Measurements from ENCODE around the gene CHN2.

Gene CHN2

DNA sequence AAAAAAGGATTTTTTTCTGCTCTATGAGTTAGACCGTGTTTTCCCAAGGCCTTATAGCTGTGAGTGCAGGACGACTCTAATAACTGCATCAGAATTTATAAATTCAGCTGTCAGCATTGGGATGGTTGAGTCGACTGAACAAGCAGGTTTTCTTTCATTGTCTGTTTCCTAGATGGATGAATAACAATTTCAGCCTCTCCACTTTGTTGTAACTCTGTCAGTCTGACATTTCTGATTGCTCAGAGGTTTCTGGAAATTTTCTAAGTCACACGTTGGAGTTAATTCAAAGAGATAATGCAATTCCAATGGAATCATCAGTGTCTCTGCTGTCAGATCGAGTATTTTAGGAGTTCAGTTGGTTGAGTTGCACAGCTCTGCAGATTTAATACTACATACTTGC is 159.2 kb downstream of the CHN2 start:
- H3K4me1 ChIP-seq (ENCODE audit: insufficient read depth, low read length): peaks cover 4% of the 10 kb centered on the region; the same call in 1 of the 2 replicates
- no peak overlapping the region for H3K9ac ChIP-seq (ENCODE audit: low read depth, low read length)

DNA sequence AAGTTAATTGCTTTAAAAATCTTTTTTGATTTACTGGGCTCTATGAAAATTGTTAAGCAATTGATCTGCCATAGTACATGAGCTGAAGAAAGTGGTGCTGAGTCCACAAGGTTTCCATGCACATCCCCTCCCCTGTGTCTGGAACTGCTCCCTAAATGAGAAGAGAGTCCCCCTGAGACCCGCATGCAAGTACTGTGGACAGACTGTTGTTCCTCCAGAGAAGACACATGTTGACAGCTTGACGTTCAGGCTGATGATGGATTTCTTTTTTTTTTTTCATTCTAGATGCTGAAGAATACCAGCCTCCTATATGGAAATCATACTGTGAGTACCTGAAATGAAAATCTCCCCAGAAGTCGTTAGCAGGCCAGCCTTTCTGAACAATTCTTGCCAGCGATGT is 159.8 kb downstream of the CHN2 start:
- Histone ChIP-seq H3K9me3 (ENCODE audit: control insufficient read depth, insufficient read depth, low read length) (no peaks in the 10 kb centered on the region), H3K36me3 (ENCODE audit: insufficient read depth, low read length) (no peaks in the 10 kb centered on the region), H3K4me1 (ENCODE audit: insufficient read depth, low read length) (peaks cover 4% of the 10 kb centered on the region; the same call in 1 of the 2 replicates), H3K9ac (ENCODE audit: low read depth, low read length) (no peak overlapping the region)

More for the DNA sequence above, 159.2 kb downstream of the CHN2 start:
- H3K9me3 ChIP-seq (ENCODE audit: control insufficient read depth, insufficient read depth, low read length): no peaks in the 10 kb centered on the region
- no peaks in the 10 kb centered on the region for H3K36me3 ChIP-seq (ENCODE audit: insufficient read depth, low read length)

GRCh38 chr7:29355388-29355787 is 160.8 kb downstream of the CHN2 start:
- Histone ChIP-seq H3K36me3 (ENCODE audit: insufficient read depth, low read length) (no peaks in the 10 kb centered on the region), H3K9ac (ENCODE audit: low read depth, low read length) (no peak overlapping the region), H3K9me3 (ENCODE audit: control insufficient read depth, insufficient read depth, low read length) (no peaks in the 10 kb centered on the region), H3K4me1 (ENCODE audit: insufficient read depth, low read length) (peaks cover 4% of the 10 kb centered on the region; the same call in 1 of the 2 replicates)

DNA sequence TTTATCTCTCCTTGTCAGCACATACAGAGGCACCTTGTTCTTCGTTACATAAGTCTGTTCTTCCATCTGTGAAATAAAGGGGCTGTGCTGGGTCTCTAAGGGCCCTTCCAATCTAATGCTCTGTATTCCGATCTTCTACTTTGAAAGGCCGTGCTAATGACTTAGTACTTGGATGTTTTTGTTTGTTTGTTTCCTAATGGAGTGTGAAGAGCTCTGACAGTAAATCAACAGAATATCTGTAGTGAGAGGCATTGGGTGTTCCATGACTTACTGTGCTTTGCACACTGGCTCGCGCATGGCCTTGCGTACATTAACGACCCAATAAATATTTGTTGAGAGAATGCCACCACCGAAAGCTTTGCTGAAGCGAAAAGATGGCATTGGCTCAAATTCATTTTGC is 162.1 kb downstream of the CHN2 start:
- peaks cover 4% of the 10 kb centered on the region; the same call in 1 of the 2 replicates for H3K4me1 ChIP-seq (ENCODE audit: insufficient read depth, low read length)
- H3K9me3 ChIP-seq (ENCODE audit: control insufficient read depth, insufficient read depth, low read length): no peaks in the 10 kb centered on the region
- H3K9ac ChIP-seq (ENCODE audit: low read depth, low read length): no peak overlapping the region
- no peaks in the 10 kb centered on the region for H3K36me3 ChIP-seq (ENCODE audit: insufficient read depth, low read length)

DNA sequence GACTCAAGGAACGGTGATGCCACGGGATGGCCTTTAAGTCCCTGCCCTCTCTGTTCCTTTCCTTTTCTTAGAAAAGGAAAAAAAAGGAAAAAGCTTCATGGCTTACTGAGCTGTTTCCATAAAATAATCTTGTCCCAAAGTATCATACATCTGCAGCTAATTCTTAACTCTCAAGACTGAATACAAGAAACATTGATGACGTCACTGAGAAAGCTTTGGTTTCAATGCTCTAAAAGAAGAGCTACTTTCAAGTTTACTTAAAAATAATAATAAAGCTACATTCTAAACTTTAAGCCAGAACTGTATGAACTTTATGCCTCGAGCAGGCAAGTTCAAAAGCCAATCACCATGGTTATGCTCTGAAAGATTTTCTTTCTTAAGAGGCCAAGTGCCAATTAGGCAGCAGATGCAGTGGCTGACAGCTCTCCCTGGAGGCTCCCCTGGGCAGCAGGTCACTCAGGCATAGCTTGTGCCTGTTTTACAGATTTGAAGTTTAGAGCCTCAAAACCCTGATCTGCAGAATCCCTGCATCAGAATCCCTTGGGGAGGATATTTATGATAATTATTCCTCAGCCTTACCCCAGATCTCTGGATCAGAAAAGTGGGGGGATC is 165.0 kb downstream of the CHN2 start:
- H3K4me1 ChIP-seq (ENCODE audit: insufficient read depth, low read length): peaks cover 8% of the 10 kb centered on the region; the same call in 1 of the 2 replicates
- H3K36me3 ChIP-seq (ENCODE audit: insufficient read depth, low read length): no peaks in the 10 kb centered on the region
- H3K9me3 ChIP-seq (ENCODE audit: control insufficient read depth, insufficient read depth, low read length): no peaks in the 10 kb centered on the region
- H3K9ac ChIP-seq (ENCODE audit: low read depth, low read length): no peak overlapping the region

- no peaks in the 10 kb centered on the region for H3K9me3 ChIP-seq (ENCODE audit: control insufficient read depth, insufficient read depth, low read length)
- H3K36me3 ChIP-seq (ENCODE audit: insufficient read depth, low read length): no peaks in the 10 kb centered on the region
- H3K9ac ChIP-seq (ENCODE audit: low read depth, low read length): no peak overlapping the region
- peaks cover 13% of the 10 kb centered on the region; the same call in 1 of the 2 replicates for H3K4me1 ChIP-seq (ENCODE audit: insufficient read depth, low read length)
Measured at GRCh38 chr7:29360633-29361625, 166.4 kb downstream of the CHN2 start.

DNA sequence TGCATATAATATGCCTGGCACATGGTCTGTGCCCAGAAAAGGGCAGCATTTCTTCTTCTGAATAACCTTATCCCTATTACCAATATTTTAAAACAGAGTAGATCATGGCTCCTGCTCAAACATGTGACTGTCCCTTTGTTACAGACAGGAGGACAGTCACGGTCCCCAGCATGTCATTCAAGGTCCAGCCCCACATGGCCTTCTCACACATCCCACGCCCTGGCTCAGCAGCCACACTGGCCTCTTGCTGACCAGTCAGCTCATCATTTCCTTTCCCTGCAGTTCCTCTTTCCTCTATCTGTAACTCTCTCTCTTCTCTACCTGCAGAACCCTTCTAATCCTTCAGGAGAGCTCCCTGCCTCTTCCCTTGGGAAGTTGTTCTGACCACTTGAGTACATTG is 167.8 kb downstream of the CHN2 start:
- Histone ChIP-seq H3K9me3 (ENCODE audit: control insufficient read depth, insufficient read depth, low read length) (no peaks in the 10 kb centered on the region), H3K4me1 (ENCODE audit: insufficient read depth, low read length) (peaks cover 9% of the 10 kb centered on the region; the same call in 1 of the 2 replicates), H3K36me3 (ENCODE audit: insufficient read depth, low read length) (no peaks in the 10 kb centered on the region), H3K9ac (ENCODE audit: low read depth, low read length) (no peak overlapping the region)

- Histone ChIP-seq H3K36me3 (ENCODE audit: insufficient read depth, low read length) (no peaks in the 10 kb centered on the region), H3K9ac (ENCODE audit: low read depth, low read length) (no peak overlapping the region), H3K9me3 (ENCODE audit: control insufficient read depth, insufficient read depth, low read length) (no peaks in the 10 kb centered on the region), H3K4me1 (ENCODE audit: insufficient read depth, low read length) (peaks cover 9% of the 10 kb centered on the region; the same call in 1 of the 2 replicates)
Measured at GRCh38 chr7:29363636-29364425, 169.3 kb downstream of the CHN2 start.

DNA sequence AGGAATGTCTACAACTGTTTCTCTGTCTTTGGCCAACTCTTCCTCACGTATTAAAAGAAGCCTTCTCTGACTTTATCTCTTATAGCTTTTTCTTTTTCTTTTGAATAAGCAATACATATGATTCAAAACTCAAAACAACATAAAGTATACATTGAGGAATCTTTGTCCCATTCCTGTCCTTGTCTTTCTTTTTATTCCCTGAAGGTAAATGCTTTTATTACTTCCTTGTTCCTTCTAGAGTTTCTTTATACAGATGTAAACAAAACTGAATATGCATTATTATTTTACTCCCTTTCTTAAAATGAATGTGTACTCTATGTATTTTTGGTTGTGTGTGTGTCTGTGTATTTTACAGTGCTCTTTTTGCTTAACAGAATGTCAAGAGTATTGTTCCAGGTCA is 170.1 kb downstream of the CHN2 start:
- Histone ChIP-seq H3K9ac (ENCODE audit: low read depth, low read length) (no peak overlapping the region), H3K4me1 (ENCODE audit: insufficient read depth, low read length) (peaks cover 11% of the 10 kb centered on the region; the same call in 1 of the 2 replicates), H3K36me3 (ENCODE audit: insufficient read depth, low read length) (no peaks in the 10 kb centered on the region), H3K9me3 (ENCODE audit: control insufficient read depth, insufficient read depth, low read length) (no peaks in the 10 kb centered on the region)

GRCh38 chr7:29365423-29365822 is 170.8 kb downstream of the CHN2 start:
- H3K9me3 ChIP-seq (ENCODE audit: control insufficient read depth, insufficient read depth, low read length): no peaks in the 10 kb centered on the region
- H3K4me1 ChIP-seq (ENCODE audit: insufficient read depth, low read length): peaks cover 16% of the 10 kb centered on the region; the same call in 1 of the 2 replicates
- no peaks in the 10 kb centered on the region for H3K36me3 ChIP-seq (ENCODE audit: insufficient read depth, low read length)
- H3K9ac ChIP-seq (ENCODE audit: low read depth, low read length): no peak overlapping the region

DNA sequence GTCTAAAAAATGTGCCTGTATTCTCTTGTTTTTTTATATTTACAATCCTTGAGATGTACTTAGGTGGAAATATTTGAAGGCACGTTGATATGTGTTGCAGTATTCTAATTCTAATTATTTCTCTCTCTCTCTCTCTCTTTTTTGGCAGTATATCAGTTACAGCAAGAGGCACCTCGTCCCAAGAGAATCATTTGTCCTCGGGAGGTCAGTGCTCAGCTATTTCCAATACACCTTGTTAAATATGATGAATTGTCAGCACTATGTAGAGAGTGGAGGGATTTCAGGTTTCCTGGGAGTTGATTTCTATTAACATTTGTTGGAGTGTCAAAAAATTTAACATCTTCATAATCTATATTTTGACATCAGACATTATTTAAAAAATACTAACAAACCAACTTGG is 173.2 kb downstream of the CHN2 start:
- H3K36me3 ChIP-seq (ENCODE audit: insufficient read depth, low read length): no peaks in the 10 kb centered on the region
- H3K9me3 ChIP-seq (ENCODE audit: control insufficient read depth, insufficient read depth, low read length): no peaks in the 10 kb centered on the region
- peaks cover 16% of the 10 kb centered on the region; the same call in 1 of the 2 replicates for H3K4me1 ChIP-seq (ENCODE audit: insufficient read depth, low read length)
- H3K9ac ChIP-seq (ENCODE audit: low read depth, low read length): no peak overlapping the region

- Histone ChIP-seq H3K4me1 (ENCODE audit: insufficient read depth, low read length) (peaks cover 8% of the 10 kb centered on the region; the same call in 1 of the 2 replicates), H3K9me3 (ENCODE audit: control insufficient read depth, insufficient read depth, low read length) (no peaks in the 10 kb centered on the region)
Measured at GRCh38 chr7:29369909-29370488, 175.4 kb downstream of the CHN2 start.

DNA sequence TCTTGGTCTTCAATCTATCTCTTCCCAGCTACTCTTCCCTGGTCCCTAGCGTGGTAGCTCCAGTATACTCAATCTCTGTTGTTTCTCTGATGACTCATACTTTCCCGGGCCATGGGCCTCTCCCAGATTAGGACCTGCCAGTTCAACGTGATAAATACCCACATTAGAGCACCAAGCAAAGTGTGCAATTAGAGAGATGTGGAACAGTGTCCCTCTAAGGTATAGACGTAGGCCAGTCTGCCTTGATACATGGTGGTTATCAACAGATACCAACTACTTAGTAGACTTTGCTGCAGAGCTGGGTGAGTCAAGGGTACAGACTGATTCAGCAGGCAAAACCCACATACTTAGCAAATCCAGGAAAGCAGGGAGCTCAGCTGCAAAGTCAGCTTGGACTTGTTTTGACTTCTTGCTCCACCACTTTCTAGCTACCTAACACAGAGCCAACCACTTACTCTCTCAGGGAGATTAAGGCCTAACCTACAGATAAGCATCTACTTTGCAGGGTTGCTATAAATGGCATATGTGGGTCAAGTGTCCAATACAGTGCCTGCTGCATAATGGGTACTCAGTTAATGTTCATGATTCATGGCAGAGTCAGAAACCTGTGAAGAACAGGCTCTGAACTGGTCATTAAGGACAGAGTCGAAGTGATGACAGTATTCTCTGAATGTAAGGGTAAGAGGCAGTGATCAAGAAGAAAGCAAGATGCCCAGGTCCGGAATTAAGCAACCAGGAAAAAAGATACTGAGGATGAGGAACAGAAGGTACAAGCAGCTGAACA is 176.1 kb downstream of the CHN2 start:
- H3K36me3 ChIP-seq (ENCODE audit: insufficient read depth, low read length): no peaks in the 10 kb centered on the region
- H3K9ac ChIP-seq (ENCODE audit: low read depth, low read length): no peak overlapping the region
- peaks cover 9% of the 10 kb centered on the region for H3K4me1 ChIP-seq (ENCODE audit: insufficient read depth, low read length)
- H3K9me3 ChIP-seq (ENCODE audit: control insufficient read depth, insufficient read depth, low read length): no peaks in the 10 kb centered on the region

More at GRCh38 chr7:29369909-29370488, 175.4 kb downstream of the CHN2 start:
- no peaks in the 10 kb centered on the region for H3K36me3 ChIP-seq (ENCODE audit: insufficient read depth, low read length)
- no peak overlapping the region for H3K9ac ChIP-seq (ENCODE audit: low read depth, low read length)

Data from ES-I3 (cell line).